ENCODE measurements around the gene MYO16.

DNA sequence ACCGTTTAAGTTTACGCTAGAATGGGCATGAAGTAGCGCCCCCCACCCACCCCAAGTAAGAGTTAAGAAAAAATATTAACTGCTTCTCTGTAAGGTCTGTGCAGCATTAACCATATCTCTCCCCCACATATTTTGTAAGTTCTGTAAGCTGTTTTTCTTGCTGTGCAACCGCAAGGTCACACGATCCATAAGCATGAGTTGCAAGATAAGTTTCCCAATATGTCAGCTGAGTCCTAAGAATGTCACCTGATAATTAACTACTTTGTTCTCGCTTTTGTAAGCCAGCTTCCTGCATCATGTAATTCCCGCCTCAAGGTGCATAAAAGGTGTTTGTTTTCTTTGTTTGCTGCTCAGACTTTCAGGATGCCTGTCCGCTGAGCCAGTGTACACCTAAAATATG lies 187.0 kb downstream of the MYO16 start:
- TF ChIP-seq, protein P1, sequence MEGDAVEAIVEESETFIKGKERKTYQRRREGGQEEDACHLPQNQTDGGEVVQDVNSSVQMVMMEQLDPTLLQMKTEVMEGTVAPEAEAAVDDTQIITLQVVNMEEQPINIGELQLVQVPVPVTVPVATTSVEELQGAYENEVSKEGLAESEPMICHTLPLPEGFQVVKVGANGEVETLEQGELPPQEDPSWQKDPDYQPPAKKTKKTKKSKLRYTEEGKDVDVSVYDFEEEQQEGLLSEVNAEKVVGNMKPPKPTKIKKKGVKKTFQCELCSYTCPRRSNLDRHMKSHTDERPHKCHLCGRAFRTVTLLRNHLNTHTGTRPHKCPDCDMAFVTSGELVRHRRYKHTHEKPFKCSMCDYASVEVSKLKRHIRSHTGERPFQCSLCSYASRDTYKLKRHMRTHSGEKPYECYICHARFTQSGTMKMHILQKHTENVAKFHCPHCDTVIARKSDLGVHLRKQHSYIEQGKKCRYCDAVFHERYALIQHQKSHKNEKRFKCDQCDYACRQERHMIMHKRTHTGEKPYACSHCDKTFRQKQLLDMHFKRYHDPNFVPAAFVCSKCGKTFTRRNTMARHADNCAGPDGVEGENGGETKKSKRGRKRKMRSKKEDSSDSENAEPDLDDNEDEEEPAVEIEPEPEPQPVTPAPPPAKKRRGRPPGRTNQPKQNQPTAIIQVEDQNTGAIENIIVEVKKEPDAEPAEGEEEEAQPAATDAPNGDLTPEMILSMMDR (conservative IDR thresholded peaks at IDR 0.05; ENCODE audit: low read length): no peak
- no peak for TF ChIP-seq EZH2phosphoT487 (IDR thresholded peaks at IDR 0.05; ENCODE audit: borderline replicate concordance)
